HCT116 (cell line): ENCODE results near the gene KRTDAP. TPM values are rescaled to one million over a fixed set of nuclear protein-coding genes. Genes with fewer than 3 reads are reported as not detected.
"Not testable (repeated sequence)": the region's sequence is repeated elsewhere in the genome, so short reads cannot be mapped to it uniquely, and the experiment has no call there.

Experiments
- ATAC-seq: fragments of 200-7000 bp; cut with Tn5 transposase; 2 replicates; pipeline ENCODE4 v1.9.1; 2020; ENCODE audit warnings: mild to moderate bottlenecking, moderate library complexity
- BruUV-seq: library from RNA; stranded (reverse); fragments of 400-500 nt; replicated peaks from 2 replicates; lab custom pipeline; 2021; lab: Mats Ljungman, UMichigan
- CTCF ChIA-PET: fragments of 300-600 bp; sonication (Branson Sonifier 250); formaldehyde crosslinking; loops from one replicate; lab custom pipeline; 2021; ENCODE audit warnings: antibody characterized with exemption; lab: Charles Lee
- POLR2A ChIA-PET: fragments of 300-600, 350-600 bp; sonication (Branson Sonifier 250); formaldehyde crosslinking; loops from one replicate; lab custom pipeline; 2021; ENCODE audit warnings: antibody characterized with exemption; lab: Charles Lee
- RAD21 ChIA-PET, 2 experiments: fragments of 300-600 bp; sonication (Branson Sonifier 250); formaldehyde crosslinking; loops; one replicate each; lab custom pipeline; 2023; ENCODE audit warnings: low total read pairs in 2 of 2; ENCODE audit not compliant: uncharacterized antibody in 2 of 2, unreplicated experiment in 2 of 2, low non-redundant PET in 1 of 2; lab: Charles Lee
- DNase-seq: peaks from one replicate; pipeline ENCODE4 v3.0.0-alpha.2; 2010; ENCODE audit warnings: low read depth, low spot score
- H2AFZ ChIP-seq: fragments of 200-600 bp; shearing (Covaris generic), sonication (generic); 2 replicates; pipeline ENCODE4 v1.6.1; 2017; ENCODE audit warnings: low read depth, mixed run types, mixed read lengths, antibody characterized with exemption, low read length; ENCODE audit not compliant: poor library complexity, severe bottlenecking
- H3K27ac ChIP-seq: 2 replicates; pipeline ENCODE4 v1.5.1; 2012; ENCODE audit warnings: low read depth, low read length
- H3K27me3 ChIP-seq: fragments of 200-600 bp; sonication (generic); 2 replicates; pipeline ENCODE4 v1.6.1; 2016; ENCODE audit warnings: mixed run types, low read length, mixed read lengths; ENCODE audit not compliant: insufficient read depth
- H3K36me3 ChIP-seq, 2 experiments: fragments of 200-500 bp in 1 of 2; fragments of 200-600 bp in 1 of 2; sonication (Bioruptor generic) in 1 of 2; sonication (generic) in 1 of 2; 2 replicates each; pipeline versions ENCODE4 v1.5.1 to v1.6.1; 2014 to 2016; ENCODE audit warnings: low read length in 2 of 2, inconsistent platforms in 1 of 2, mixed read lengths in 1 of 2, mixed run types in 1 of 2; ENCODE audit not compliant: insufficient read depth in 2 of 2, control insufficient read depth in 1 of 2
- H3K4me1 ChIP-seq, 2 experiments: fragments of 200-600 bp in 1 of 2; sonication (generic) in 1 of 2; 2 replicates each; pipeline versions ENCODE4 v1.5.1 to v1.6.1; 2012 to 2017; ENCODE audit warnings: low read length in 2 of 2, inconsistent platforms in 1 of 2, mild to moderate bottlenecking in 1 of 2, mixed read lengths in 1 of 2, mixed run types in 1 of 2, moderate library complexity in 1 of 2; ENCODE audit not compliant: insufficient read depth in 2 of 2, control insufficient read depth in 1 of 2
- H3K4me2 ChIP-seq: fragments of 200-600 bp; sonication (generic); 2 replicates; pipeline ENCODE4 v1.6.1; 2017; ENCODE audit warnings: mixed run types, low read length, mixed read lengths
- H3K4me3 ChIP-seq, 2 experiments: fragments of 200-600 bp in 1 of 2; sonication (generic) in 1 of 2; replicated peaks in 1 of 2; 2 replicates each; pipeline ENCODE4 v1.5.1; 2011 to 2016; ENCODE audit warnings: low read length in 2 of 2, control low read depth in 1 of 2, low read depth in 1 of 2, mild to moderate bottlenecking in 1 of 2, mixed read lengths in 1 of 2, mixed run types in 1 of 2
- H3K79me2 ChIP-seq: fragments of 200-600 bp; sonication (generic); 2 replicates; pipeline ENCODE4 v1.6.1; 2017; ENCODE audit warnings: mild to moderate bottlenecking, mixed run types, low read length, moderate library complexity, mixed read lengths; ENCODE audit not compliant: insufficient read depth
- H3K9ac ChIP-seq: fragments of 200-600 bp; sonication (generic); 2 replicates; pipeline ENCODE4 v1.6.1; 2016; ENCODE audit warnings: low read length, mixed read lengths
- H3K9me2 ChIP-seq: fragments of 200-600 bp; sonication (generic), shearing (Covaris generic); 2 replicates; pipeline ENCODE4 v1.6.1; 2017; ENCODE audit warnings: mixed run types, mild to moderate bottlenecking, moderate library complexity; ENCODE audit not compliant: insufficient read depth
- H3K9me3 ChIP-seq, 2 experiments: fragments of 200-500 bp in 1 of 2; fragments of 200-600 bp in 1 of 2; sonication (Bioruptor generic) in 1 of 2; sonication (generic) in 1 of 2; 2 replicates each; pipeline ENCODE4 v1.6.1; 2014 to 2017; ENCODE audit warnings: low read length in 2 of 2, mixed read lengths in 2 of 2, inconsistent platforms in 1 of 2, low read depth in 1 of 2, mild to moderate bottlenecking in 1 of 2, mixed run types in 1 of 2, moderate library complexity in 1 of 2; ENCODE audit not compliant: control insufficient read depth in 1 of 2, insufficient read depth in 1 of 2
- H4K20me1 ChIP-seq: fragments of 200-600 bp; sonication (generic), shearing (Covaris generic); 2 replicates; pipeline ENCODE4 v1.6.1; 2017; ENCODE audit warnings: mixed run types, mild to moderate bottlenecking, moderate library complexity; ENCODE audit not compliant: insufficient read depth
- CEBPB ChIP-seq: IDR thresholded peaks from 2 replicates; pipeline ENCODE4 v1.6.1; 2012; ENCODE audit warnings: low read depth
- ELF1 ChIP-seq: IDR thresholded peaks from 2 replicates; pipeline ENCODE4 v1.6.1; 2012; ENCODE audit warnings: low read depth, borderline replicate concordance
- EZH2 ChIP-seq: fragments of 200-600 bp; sonication (generic); IDR thresholded peaks from 2 replicates; pipeline ENCODE4 v1.6.1; 2017; ENCODE audit warnings: antibody characterized with exemption, mixed run types
- JUND ChIP-seq: IDR thresholded peaks from 2 replicates; pipeline ENCODE4 v1.6.1; 2012
- POLR2A ChIP-seq: IDR thresholded peaks from 2 replicates; pipeline ENCODE4 v1.7.0; 2011; ENCODE audit warnings: borderline replicate concordance; ENCODE audit not compliant: insufficient read depth, insufficient read length; ENCODE audit errors: extremely low read depth
- TCF7L2 ChIP-seq: IDR thresholded peaks from 2 replicates; pipeline ENCODE4 v1.7.0; 2011; ENCODE audit warnings: borderline replicate concordance, inconsistent platforms; ENCODE audit not compliant: insufficient read depth, insufficient read length; ENCODE audit errors: extremely low read depth
- ZNF274 ChIP-seq: fragments of 200-500 bp; sonication (Bioruptor generic); IDR thresholded peaks from 2 replicates; pipeline ENCODE4 v1.6.1; 2014; ENCODE audit warnings: mild to moderate bottlenecking, low read depth, low read length, inconsistent platforms
- intact Hi-C: fragments of 100-400 bp; cut with micrococcal nuclease; formaldehyde crosslinking; loops from 2 replicates; pipeline ENCODE4 v1.10.0; 2022
- total RNA-seq: library from RNA; stranded (reverse); gene quantifications from one replicate; pipeline ENCODE4 v1.2.1, GENCODE V29; 2021; ENCODE audit not compliant: unreplicated experiment
- TF ChIP-seq, protein P1 (sequence below): IDR thresholded peaks from 2 replicates; pipeline ENCODE4 v1.6.1; 2012

Gene KRTDAP
- total RNA-seq, 1 experiment from 2014 or later, result 0.74 TPM

DNA sequence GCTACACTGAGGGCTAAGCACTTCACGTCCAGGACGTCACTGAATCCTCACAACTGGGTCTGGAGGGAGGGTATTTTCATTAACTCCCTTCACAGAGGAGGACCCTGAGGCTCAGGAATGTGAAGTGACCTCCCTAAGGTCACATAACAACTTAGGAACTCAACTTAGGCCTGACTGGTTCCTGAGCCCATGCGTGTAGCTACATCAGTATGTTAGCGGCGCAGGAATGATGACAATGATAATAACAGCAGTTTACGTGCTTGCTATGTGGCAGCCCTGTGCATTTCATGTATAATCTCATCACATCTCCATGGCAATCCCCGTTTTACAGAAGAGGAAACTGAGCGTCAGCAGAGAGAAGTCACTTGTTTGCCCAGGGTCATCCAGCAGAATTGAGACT lies 18.3 kb downstream of the KRTDAP start:
- no peak overlapping the region for H2AFZ ChIP-seq
- no peaks in the 10 kb centered on the region for H4K20me1 ChIP-seq
- ChIA-PET CTCF (no interaction called here), POLR2A (no interaction called here), RAD21 (no interaction called here)
- no peaks in the 10 kb centered on the region for H3K9me3 ChIP-seq
- no peak overlapping the region for H3K9ac ChIP-seq
- no peak for DNase-seq
- no peaks in the 10 kb centered on the region for H3K79me2 ChIP-seq
- TF ChIP-seq EZH2 (no peak), CEBPB (no peak), JUND (no peak), TCF7L2 (no peak), POLR2A (no peak), ELF1 (no peak), ZNF274 (no peak)
- TF ChIP-seq, protein P1, sequence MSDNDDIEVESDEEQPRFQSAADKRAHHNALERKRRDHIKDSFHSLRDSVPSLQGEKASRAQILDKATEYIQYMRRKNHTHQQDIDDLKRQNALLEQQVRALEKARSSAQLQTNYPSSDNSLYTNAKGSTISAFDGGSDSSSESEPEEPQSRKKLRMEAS, result no peak
- H3K4me3 ChIP-seq, result no peak overlapping the region
- H3K27ac ChIP-seq, result no peak overlapping the region
- no peaks in the 10 kb centered on the region for H3K36me3 ChIP-seq
- no peak overlapping the region for H3K4me2 ChIP-seq
- intact Hi-C loops, result no loop called here
- H3K4me1 ChIP-seq, result no peaks in the 10 kb centered on the region
- no peaks in the 10 kb centered on the region for H3K9me2 ChIP-seq
- ATAC-seq, result no peak
- H3K27me3 ChIP-seq, result no peaks in the 10 kb centered on the region
- no TSS peak for BruUV-seq

DNA sequence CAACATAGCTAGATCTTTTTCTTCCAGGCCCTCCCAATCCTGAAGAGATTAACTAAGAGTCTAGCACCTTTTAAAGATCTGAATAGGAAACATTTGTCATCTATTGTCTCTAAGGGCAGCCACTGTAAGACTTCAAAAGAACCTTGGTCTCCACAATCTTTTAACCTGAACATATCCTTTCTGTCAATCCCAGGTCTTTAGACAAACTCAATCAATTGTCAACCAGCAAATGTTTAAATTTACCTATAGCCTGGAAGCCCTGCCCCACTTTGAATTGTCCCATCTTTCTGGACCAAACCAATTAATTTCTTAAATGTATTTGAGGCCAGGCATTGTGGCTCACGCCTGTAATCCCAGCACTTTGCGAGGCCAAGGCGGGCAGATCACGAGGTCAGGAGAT lies 19.2 kb downstream of the KRTDAP start:
- H2AFZ ChIP-seq, BruUV-seq, ATAC-seq, H3K4me1 ChIP-seq, H4K20me1 ChIP-seq, H3K36me3 ChIP-seq, H3K79me2 ChIP-seq, H3K4me2 ChIP-seq, DNase-seq, intact Hi-C loops, POLR2A ChIA-PET, H3K4me3 ChIP-seq, H3K27me3 ChIP-seq, H3K9me3 ChIP-seq, H3K9me2 ChIP-seq, H3K9ac ChIP-seq, H3K27ac ChIP-seq: not testable (repeated sequence)
- CTCF ChIA-PET, result interaction anchor here (4.1 kb wide), 1 partner anchor 117 kb away, joined by 43 read pairs; no protein-coding TSS in a partner anchor
- RAD21 ChIA-PET, result interaction anchor here in 1 of 2 experiments (0.6 to 1.8 kb wide), 2 partner anchors 26 to 118 kb away, joined by 3 to 4 read pairs; no protein-coding TSS in a partner anchor
